HUES48 (cell line): ENCODE measurements around the gene ZNF584.
A peak's percentile ranks its signal among the peaks of the same experiment; 100 is the strongest.
"Not testable (repeated sequence)": the region's sequence is repeated elsewhere in the genome, so short reads cannot be mapped to it uniquely, and the experiment has no call there.

Source experiments
- H3K27ac ChIP-seq: one replicate; pipeline ENCODE4 v1.7.0; 2013; ENCODE audit warnings: low read depth, low read length, inconsistent platforms
- H3K27me3 ChIP-seq: 2 replicates; pipeline ENCODE4 v1.6.1; 2013; ENCODE audit warnings: mild to moderate bottlenecking, low read length; ENCODE audit not compliant: control insufficient read depth, insufficient read depth
- H3K36me3 ChIP-seq: 2 replicates; pipeline ENCODE4 v1.6.1; 2013; ENCODE audit warnings: low read length; ENCODE audit not compliant: control insufficient read depth, insufficient read depth
- H3K4me1 ChIP-seq: 2 replicates; pipeline ENCODE4 v1.6.1; 2013; ENCODE audit warnings: mild to moderate bottlenecking, low read length; ENCODE audit not compliant: control insufficient read depth, insufficient read depth
- H3K4me3 ChIP-seq: 2 replicates; pipeline ENCODE4 v1.5.1; 2013; ENCODE audit warnings: mild to moderate bottlenecking, low read depth, low read length
- H3K9ac ChIP-seq: 2 replicates; pipeline ENCODE4 v1.6.1; 2013; ENCODE audit warnings: mild to moderate bottlenecking, low read depth, low read length, moderate library complexity
- H3K9me3 ChIP-seq: 2 replicates; pipeline ENCODE4 v1.6.1; 2013; ENCODE audit warnings: low read length; ENCODE audit not compliant: control insufficient read depth, insufficient read depth

Gene ZNF584

DNA sequence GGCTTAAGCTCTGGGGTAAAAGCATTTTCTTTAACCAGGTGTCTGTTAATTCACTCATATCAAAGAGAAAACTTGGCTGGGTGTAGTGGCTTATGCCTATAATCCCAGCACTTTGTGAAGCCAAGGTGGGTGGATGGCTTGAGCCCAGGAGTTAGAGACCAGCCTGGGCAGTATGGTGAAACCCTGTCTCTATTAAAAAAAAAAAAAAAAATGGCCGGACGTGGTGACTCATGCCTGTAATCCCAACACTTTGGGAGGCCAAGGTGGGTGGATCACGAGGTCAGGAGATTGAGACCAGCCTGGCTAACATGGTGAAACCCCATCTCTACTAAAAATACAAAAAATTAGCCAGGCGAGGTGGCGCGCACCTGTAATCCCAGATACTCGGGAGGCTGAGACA lies 31.7 kb upstream of the ZNF584 start:
- not testable (repeated sequence) for H3K9me3 ChIP-seq, H3K9ac ChIP-seq, H3K27ac ChIP-seq, H3K36me3 ChIP-seq, H3K4me3 ChIP-seq, H3K4me1 ChIP-seq, H3K27me3 ChIP-seq

- Histone ChIP-seq H3K4me3 (no peak overlapping the region), H3K9me3 (no peaks in the 10 kb centered on the region), H3K4me1 (no peaks in the 10 kb centered on the region), H3K27me3 (no peaks in the 10 kb centered on the region), H3K27ac (no peak overlapping the region), H3K36me3 (no peaks in the 10 kb centered on the region), H3K9ac (no peak overlapping the region)
Measured at GRCh38 chr19:58379246-58379645, 29.2 kb upstream of the ZNF584 start.

DNA sequence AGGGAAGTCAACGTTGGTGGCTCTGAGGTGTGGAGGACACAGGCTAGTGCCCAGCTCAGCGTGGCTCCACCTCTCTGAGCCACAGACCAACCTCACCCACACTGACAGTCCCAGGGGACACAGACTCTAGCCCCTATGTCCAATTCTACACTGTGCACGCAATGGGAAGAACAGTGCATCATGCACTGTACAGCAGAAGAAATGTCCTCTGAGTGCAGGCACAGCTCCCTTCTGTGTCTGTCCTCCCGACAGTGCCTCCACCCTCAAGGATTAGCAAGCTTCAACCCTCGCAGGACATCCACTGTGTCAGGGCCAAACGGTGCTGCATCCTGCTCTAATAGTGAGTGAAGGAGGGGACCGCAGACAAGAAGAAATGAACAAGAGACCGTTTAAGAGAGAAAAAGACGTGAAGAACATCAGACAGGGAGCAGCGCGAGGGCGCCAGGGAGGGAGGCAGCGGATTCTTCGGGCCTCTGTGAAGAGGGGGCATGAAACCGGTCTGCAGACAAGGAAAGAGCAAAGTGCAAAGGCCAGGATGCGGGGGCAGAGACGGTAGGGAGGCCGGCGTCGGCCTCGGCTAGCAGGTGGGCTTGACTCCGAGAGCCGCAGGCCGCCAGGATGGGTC lies 28.3 kb upstream of the ZNF584 start:
- no peaks in the 10 kb centered on the region for H3K9me3 ChIP-seq
- no peaks in the 10 kb centered on the region for H3K4me1 ChIP-seq
- peak overlapping the region; percentile 74; the same call in 1 of the 2 replicates for H3K9ac ChIP-seq
- peak overlapping the region; percentile 80 for H3K4me3 ChIP-seq
- no peaks in the 10 kb centered on the region for H3K27me3 ChIP-seq
- H3K27ac ChIP-seq = peak overlapping the region; percentile 93
- H3K36me3 ChIP-seq = no peaks in the 10 kb centered on the region

DNA sequence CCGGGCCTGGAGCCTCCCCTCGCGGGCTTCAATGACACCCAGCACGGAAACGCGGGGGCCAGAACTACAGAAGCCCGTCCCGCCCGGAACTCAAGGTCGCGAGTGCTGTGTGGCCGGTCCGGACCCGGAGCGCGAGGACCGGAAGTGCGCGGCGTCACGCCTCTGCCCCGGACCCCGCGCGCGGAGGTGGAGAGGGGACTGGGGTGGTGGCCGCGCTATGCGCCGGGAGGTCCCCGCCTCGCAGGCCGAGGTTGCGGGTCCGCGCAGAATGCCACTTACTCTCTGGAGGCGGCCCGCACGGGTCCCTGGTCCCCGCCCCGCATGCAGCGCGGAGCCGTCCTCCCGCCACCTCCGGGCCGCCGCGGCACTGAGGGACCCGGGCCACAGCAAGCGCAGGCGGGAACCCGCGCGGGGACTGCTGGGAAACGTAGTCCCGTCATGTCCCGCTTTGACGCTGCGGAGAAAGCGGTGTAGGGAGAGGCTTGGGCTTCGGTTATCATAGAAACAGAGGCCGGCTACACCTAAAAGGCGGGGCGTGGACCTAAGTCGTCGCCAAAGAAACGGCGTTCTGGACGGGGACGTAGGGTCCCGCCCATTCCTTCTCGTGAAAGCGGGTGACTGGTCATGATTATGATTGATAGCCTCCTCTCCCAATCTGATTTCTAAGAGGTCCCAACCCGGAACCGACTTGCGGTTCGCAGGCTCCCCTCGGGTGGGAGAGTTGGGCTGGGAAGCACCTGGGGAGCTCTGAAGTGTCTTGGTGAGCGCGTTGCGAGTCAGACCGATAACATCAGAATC lies 27.6 kb upstream of the ZNF584 start, which contains the start of gene ZNF837:
Gene ZNF837, minus strand, starts transcription at position 369 of the 798 bp plus-strand sequence. CDS start 11,698 bp downstream, outside the sequence.
- Histone ChIP-seq H3K9me3 (no peaks in the 10 kb centered on the region), H3K27ac (peak within 1 kb of the TSS; percentile 93), H3K4me1 (peaks cover 6% of the 10 kb centered on the region)

GRCh38 chr19:58381460-58382212 lies 26.8 kb upstream of the ZNF584 start:
- no peak overlapping the region for H3K27ac ChIP-seq
- peak overlapping the region; percentile 80 for H3K4me3 ChIP-seq
- H3K9ac ChIP-seq = no peak overlapping the region; the same call in 1 of the 2 replicates

More for the DNA sequence above, 27.6 kb upstream of the ZNF584 start, which contains the start of gene ZNF837:
- Histone ChIP-seq H3K36me3 (no peaks in the 10 kb centered on the region), H3K9ac (peak within 1 kb of the TSS; percentile 74), H3K27me3 (no peaks in the 10 kb centered on the region), H3K4me3 (peak within 1 kb of the TSS; percentile 80)

DNA sequence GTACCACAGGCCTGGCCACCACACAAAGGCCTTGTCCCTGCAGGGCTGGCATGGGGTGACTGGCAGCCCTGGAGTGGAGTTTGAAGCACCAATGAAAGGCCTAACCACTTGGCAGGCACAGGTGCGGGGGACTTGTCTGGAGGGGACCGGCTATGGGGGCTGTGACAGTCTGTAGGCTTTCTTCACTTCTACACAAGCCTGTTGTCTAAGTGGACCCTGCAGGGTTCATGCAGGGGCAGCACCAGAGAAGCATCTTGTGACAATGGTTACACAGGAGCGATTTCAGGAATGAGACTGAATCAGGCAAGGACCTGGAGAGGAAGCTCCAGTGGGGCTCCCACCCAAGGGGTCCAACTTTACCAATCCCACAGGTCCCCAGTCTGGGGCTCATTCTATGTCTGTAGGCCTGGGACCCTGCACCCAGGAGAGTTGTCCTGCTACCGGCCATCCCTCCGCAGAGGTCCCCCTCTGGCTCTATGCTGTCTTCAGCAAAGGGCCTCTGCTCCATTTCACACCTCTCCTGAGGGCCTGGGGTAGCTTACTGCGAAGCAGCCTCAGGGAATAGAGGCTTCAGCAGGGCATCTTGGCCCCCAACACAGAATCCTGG lies 25.3 kb upstream of the ZNF584 start:
- no peak overlapping the region for H3K9ac ChIP-seq

More at GRCh38 chr19:58381460-58382212, 26.8 kb upstream of the ZNF584 start:
- H3K27me3 ChIP-seq = no peaks in the 10 kb centered on the region
- H3K36me3 ChIP-seq = no peaks in the 10 kb centered on the region
- H3K4me1 ChIP-seq = peaks cover 8% of the 10 kb centered on the region
- no peaks in the 10 kb centered on the region for H3K9me3 ChIP-seq

GRCh38 chr19:58385313-58385890 lies 23.0 kb upstream of the ZNF584 start:
- H3K27me3 ChIP-seq = no peaks in the 10 kb centered on the region
- H3K4me3 ChIP-seq = peak overlapping the region; percentile 75
- peaks cover 23% of the 10 kb centered on the region for H3K36me3 ChIP-seq
- H3K4me1 ChIP-seq = peaks cover 8% of the 10 kb centered on the region
- peak overlapping the region; percentile 97 for H3K9ac ChIP-seq
- peak overlapping the region; percentile 100 for H3K27ac ChIP-seq
- no peaks in the 10 kb centered on the region for H3K9me3 ChIP-seq

More for the DNA sequence above, 25.3 kb upstream of the ZNF584 start:
- H3K4me3 ChIP-seq = no peak overlapping the region
- H3K9me3 ChIP-seq = no peaks in the 10 kb centered on the region
- H3K27me3 ChIP-seq = no peaks in the 10 kb centered on the region
- no peak overlapping the region for H3K27ac ChIP-seq
- peaks cover 8% of the 10 kb centered on the region for H3K4me1 ChIP-seq
- peaks cover 3% of the 10 kb centered on the region for H3K36me3 ChIP-seq

- H3K9ac ChIP-seq = peak overlapping the region; percentile 97
- peak overlapping the region; percentile 100 for H3K27ac ChIP-seq
- H3K9me3 ChIP-seq = no peaks in the 10 kb centered on the region
- H3K27me3 ChIP-seq = no peaks in the 10 kb centered on the region
- H3K4me3 ChIP-seq = peak overlapping the region; percentile 75
- H3K36me3 ChIP-seq = peaks cover 29% of the 10 kb centered on the region
- peaks cover 8% of the 10 kb centered on the region for H3K4me1 ChIP-seq
Measured at GRCh38 chr19:58385891-58386575, 22.4 kb upstream of the ZNF584 start.

DNA sequence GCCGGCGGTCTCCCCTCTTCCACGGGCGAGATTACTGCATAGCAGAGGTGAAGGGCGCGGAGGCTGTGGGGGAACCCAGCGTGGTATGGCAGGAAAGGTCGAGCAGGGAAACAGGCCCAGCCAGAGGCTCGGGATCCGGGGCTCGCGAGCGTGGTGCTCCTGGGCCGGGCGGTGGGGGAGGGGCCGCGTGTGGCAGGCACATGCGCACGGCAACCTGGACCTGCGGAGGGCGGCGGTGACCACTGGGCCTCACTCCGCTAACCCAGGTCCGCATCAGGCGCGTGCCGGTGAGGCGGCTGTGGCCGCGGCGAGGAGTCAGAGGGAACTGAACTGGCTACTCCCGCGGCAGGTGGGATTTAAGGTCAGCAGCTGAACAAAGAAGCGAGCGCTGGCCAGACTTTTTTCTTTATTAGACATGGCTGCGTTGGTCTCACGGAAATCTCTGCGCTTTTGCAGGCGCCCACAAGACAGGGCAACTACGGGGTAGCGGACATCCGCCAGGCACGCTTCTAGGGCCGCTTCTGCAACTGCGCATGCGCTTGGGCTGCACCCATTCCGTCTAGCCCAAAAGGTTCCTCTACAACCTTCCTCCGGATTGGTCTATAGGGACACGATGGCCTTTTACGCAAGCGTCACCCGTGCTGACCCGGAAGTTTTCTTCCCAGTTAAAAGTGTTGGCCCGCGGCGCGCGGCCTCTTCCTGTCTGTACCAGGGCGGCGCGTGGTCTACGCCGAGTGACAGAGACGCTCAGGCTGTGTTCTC lies 21.7 kb upstream of the ZNF584 start, which contains the start of gene RPS5:
Gene RPS5, plus strand, starts transcription at position 694 of the 762 bp plus-strand sequence. CDS start 869 bp downstream, outside the sequence.
- Histone ChIP-seq H3K4me3 (peak within 1 kb of the TSS; percentile 75), H3K9ac (peak within 1 kb of the TSS; percentile 97), H3K36me3 (peaks cover 36% of the 10 kb centered on the region), H3K4me1 (peaks cover 8% of the 10 kb centered on the region), H3K27me3 (no peaks in the 10 kb centered on the region), H3K27ac (peak within 1 kb of the TSS; percentile 100), H3K9me3 (no peaks in the 10 kb centered on the region)
